Measurements from ENCODE around the gene ZNF385A. TPM values are rescaled to one million over a fixed set of nuclear protein-coding genes. Genes with fewer than 3 reads are reported as not detected.

Gene ZNF385A, protein sequence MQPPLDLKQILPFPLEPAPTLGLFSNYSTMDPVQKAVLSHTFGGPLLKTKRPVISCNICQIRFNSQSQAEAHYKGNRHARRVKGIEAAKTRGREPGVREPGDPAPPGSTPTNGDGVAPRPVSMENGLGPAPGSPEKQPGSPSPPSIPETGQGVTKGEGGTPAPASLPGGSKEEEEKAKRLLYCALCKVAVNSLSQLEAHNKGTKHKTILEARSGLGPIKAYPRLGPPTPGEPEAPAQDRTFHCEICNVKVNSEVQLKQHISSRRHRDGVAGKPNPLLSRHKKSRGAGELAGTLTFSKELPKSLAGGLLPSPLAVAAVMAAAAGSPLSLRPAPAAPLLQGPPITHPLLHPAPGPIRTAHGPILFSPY
- total RNA-seq, result 1 to 10 TPM; 2.8 to 4.0 TPM
- 1 to 10 TPM; 2.5 to 2.8 TPM for polyA plus RNA-seq

DNA sequence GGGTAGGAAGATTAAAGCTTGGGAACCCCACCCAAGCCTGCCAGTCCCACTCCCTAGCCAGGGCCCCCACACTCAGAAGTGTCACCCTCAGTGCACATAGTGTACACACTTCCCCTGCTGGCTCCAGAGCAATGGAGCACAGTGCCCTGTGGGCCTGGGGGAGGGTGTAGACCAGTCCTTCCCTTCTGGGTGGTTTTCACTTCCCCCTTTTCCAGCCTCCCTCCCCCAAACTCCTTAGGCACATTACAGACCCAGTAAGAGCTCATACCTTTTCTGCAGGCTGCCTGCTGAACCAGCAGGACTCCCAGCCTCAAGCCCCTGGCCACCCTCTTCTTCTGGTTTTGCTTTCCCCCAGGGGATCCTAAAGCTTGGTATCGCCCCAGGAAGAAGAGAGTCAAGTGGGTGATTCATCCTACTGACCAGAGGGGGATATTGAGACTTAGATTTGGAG lies at the start of gene ZNF385A:
Gene ZNF385A (minus strand): TSS at position 143 of the 451 bp plus-strand sequence. CDS start 219 bp downstream, outside the sequence.
- H3K9me3 ChIP-seq (ENCODE audit: control insufficient read depth in 4 of 4, low read length in 3 of 4), result no peaks in the 10 kb centered on the region
- H3K36me3 ChIP-seq (ENCODE audit: control insufficient read depth in 4 of 4, insufficient read depth in 3 of 4, low read depth in 1 of 4, low read length in 3 of 4), result no peaks in the 10 kb centered on the region
- DNase-seq (ENCODE audit: low spot score), result no peak
- H3K4me3 ChIP-seq (ENCODE audit: low read depth in 1 of 3, low read length in 3 of 3), result no peak within 1 kb of the TSS
- H3K27ac ChIP-seq (ENCODE audit: low read depth in 1 of 2, low read length in 2 of 2), result peak within 1 kb of the TSS; percentile 19 to 34
- no peak for TF ChIP-seq EGR1 (IDR thresholded peaks at IDR 0.05; ENCODE audit: low read depth in 2 of 2)
- TF ChIP-seq SP1 (IDR thresholded peaks at IDR 0.05), result no peak
- TF ChIP-seq, protein P1, sequence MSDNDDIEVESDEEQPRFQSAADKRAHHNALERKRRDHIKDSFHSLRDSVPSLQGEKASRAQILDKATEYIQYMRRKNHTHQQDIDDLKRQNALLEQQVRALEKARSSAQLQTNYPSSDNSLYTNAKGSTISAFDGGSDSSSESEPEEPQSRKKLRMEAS (IDR thresholded peaks at IDR 0.05), result no peak
- TF ChIP-seq HNF4A (conservative IDR thresholded peaks at IDR 0.05), result no peak
- TF ChIP-seq, protein P2, sequence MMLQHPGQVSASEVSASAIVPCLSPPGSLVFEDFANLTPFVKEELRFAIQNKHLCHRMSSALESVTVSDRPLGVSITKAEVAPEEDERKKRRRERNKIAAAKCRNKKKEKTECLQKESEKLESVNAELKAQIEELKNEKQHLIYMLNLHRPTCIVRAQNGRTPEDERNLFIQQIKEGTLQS (IDR thresholded peaks at IDR 0.05), result no peak
- TF ChIP-seq RXRA (IDR thresholded peaks at IDR 0.05), result no peak
- TF ChIP-seq, protein P3, sequence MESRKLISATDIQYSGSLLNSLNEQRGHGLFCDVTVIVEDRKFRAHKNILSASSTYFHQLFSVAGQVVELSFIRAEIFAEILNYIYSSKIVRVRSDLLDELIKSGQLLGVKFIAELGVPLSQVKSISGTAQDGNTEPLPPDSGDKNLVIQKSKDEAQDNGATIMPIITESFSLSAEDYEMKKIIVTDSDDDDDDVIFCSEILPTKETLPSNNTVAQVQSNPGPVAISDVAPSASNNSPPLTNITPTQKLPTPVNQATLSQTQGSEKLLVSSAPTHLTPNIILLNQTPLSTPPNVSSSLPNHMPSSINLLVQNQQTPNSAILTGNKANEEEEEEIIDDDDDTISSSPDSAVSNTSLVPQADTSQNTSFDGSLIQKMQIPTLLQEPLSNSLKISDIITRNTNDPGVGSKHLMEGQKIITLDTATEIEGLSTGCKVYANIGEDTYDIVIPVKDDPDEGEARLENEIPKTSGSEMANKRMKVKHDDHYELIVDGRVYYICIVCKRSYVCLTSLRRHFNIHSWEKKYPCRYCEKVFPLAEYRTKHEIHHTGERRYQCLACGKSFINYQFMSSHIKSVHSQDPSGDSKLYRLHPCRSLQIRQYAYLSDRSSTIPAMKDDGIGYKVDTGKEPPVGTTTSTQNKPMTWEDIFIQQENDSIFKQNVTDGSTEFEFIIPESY (IDR thresholded peaks at IDR 0.05), result no peak
- no peak for TF ChIP-seq HNF4G (IDR thresholded peaks at IDR 0.05)
- peaks cover 0 to 4% (median 1%) of the 10 kb centered on the region in 4 donors for H3K4me1 ChIP-seq (ENCODE audit: control insufficient read depth in 4 of 4, insufficient read depth in 4 of 4, low read length in 3 of 4)
- 97% methylated on average over 1 of the region's 1 CpG for WGBS
- no peaks in the 10 kb centered on the region for H3K27me3 ChIP-seq (ENCODE audit: control insufficient read depth in 4 of 4, insufficient read depth in 4 of 4, low read length in 3 of 4)
- H3K9ac ChIP-seq (ENCODE audit: low read depth in 1 of 2, low read length in 2 of 2), result no peak within 1 kb of the TSS

DNA sequence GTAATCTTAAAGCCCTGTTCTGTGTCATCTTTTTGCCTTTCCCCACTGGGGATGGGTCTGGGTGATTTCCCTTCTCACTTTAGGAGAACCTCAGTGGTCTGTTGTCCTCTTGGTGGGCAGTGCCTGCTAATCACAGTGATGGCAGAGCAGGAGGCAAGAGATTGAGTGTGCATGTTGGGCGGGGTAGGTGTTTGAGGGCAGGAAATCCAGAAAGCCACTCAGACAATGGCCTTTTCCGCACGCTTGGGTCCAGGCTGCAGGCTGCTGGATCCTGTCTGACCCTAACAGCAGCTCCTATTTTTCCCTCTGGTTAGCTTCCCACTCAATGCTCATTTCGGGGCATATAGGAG lies 48.3 kb upstream of the ZNF385A start:
- no peaks in the 10 kb centered on the region for H3K27me3 ChIP-seq (ENCODE audit: control insufficient read depth in 4 of 4, insufficient read depth in 4 of 4, low read length in 3 of 4)
- no peaks in the 10 kb centered on the region for H3K36me3 ChIP-seq (ENCODE audit: control insufficient read depth in 4 of 4, insufficient read depth in 3 of 4, low read depth in 1 of 4, low read length in 3 of 4)
- no peak overlapping the region for H3K4me3 ChIP-seq (ENCODE audit: low read depth in 1 of 3, low read length in 3 of 3)
- DNase-seq (ENCODE audit: low spot score), result no peak
- no peaks in the 10 kb centered on the region for H3K9me3 ChIP-seq (ENCODE audit: control insufficient read depth in 4 of 4, low read length in 3 of 4)
- H3K27ac ChIP-seq (ENCODE audit: low read depth in 1 of 2, low read length in 2 of 2), result peak overlapping the region in 1 of 2 donors; percentile 8
- no peak for TF ChIP-seq RAD21 (IDR thresholded peaks at IDR 0.05)
- no peak for TF ChIP-seq HNF4G (IDR thresholded peaks at IDR 0.05)
- peak; percentile 18 for TF ChIP-seq NR2F2 (IDR thresholded peaks at IDR 0.05)
- no peak for TF ChIP-seq FOXA2 (IDR thresholded peaks at IDR 0.05)
- TF ChIP-seq HNF4A (conservative IDR thresholded peaks at IDR 0.05), result no peak
- WGBS, result 79% methylated on average over 4 of the region's 4 CpGs
- H3K4me1 ChIP-seq (ENCODE audit: control insufficient read depth in 4 of 4, insufficient read depth in 4 of 4, low read length in 3 of 4), result peaks cover 5 to 22% (median 16%) of the 10 kb centered on the region in 4 donors
- H3K9ac ChIP-seq (ENCODE audit: low read depth in 1 of 2, low read length in 2 of 2), result no peak overlapping the region

DNA sequence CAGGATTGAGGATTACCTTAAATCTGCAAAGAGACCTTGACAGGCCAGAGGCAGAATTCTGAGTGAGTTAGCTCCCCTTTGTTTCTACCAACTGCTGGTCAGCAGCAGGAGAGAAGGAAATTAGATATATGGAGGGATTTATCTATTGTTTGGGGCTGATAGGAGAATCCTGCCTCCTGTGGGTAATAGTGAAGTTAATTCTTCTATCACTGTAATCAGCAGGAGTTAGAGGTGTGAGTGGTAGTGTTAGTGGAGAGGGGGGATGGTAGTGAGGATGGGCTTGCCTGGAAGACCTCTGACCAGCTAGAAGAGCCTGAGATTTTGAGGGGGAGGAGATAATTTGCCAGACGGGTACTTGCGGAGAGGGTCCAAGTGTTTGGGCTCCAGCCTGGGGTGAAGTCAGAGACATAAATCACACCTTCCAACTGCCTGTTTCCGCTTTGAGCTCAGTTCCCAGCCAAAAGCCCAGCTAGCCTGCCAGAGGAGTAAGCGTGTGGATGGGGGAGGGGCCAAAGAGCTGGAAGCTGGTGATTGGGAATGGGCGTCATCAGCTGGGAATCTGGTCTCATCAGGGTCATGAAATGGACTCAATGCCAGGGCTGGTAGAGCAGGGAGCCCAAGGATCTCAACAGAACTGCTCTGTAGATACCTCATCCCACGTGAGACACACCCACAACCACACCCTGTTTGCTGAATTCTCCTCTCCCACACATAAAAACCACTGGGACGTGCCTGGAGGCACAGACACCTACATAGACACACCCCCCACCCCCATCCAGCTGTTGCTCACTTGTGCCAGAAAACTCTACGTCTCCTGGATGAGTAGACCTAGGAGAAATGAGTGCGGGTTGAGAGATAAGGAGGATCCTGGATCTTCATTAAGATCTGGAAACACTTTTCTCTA lies 47.6 kb upstream of the ZNF385A start:
- no peaks in the 10 kb centered on the region for H3K9me3 ChIP-seq (ENCODE audit: control insufficient read depth in 4 of 4, low read length in 3 of 4)
- TF ChIP-seq YY1 (IDR thresholded peaks at IDR 0.05), result peak; percentile 32
- TF ChIP-seq, protein P4, sequence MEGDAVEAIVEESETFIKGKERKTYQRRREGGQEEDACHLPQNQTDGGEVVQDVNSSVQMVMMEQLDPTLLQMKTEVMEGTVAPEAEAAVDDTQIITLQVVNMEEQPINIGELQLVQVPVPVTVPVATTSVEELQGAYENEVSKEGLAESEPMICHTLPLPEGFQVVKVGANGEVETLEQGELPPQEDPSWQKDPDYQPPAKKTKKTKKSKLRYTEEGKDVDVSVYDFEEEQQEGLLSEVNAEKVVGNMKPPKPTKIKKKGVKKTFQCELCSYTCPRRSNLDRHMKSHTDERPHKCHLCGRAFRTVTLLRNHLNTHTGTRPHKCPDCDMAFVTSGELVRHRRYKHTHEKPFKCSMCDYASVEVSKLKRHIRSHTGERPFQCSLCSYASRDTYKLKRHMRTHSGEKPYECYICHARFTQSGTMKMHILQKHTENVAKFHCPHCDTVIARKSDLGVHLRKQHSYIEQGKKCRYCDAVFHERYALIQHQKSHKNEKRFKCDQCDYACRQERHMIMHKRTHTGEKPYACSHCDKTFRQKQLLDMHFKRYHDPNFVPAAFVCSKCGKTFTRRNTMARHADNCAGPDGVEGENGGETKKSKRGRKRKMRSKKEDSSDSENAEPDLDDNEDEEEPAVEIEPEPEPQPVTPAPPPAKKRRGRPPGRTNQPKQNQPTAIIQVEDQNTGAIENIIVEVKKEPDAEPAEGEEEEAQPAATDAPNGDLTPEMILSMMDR (IDR thresholded peaks at IDR 0.05; ENCODE audit: low read depth, low read length, missing input control), result no peak
- peak in 1 of 2 donors; percentile 17 for TF ChIP-seq RXRA (IDR thresholded peaks at IDR 0.05)
- TF ChIP-seq, protein P5, sequence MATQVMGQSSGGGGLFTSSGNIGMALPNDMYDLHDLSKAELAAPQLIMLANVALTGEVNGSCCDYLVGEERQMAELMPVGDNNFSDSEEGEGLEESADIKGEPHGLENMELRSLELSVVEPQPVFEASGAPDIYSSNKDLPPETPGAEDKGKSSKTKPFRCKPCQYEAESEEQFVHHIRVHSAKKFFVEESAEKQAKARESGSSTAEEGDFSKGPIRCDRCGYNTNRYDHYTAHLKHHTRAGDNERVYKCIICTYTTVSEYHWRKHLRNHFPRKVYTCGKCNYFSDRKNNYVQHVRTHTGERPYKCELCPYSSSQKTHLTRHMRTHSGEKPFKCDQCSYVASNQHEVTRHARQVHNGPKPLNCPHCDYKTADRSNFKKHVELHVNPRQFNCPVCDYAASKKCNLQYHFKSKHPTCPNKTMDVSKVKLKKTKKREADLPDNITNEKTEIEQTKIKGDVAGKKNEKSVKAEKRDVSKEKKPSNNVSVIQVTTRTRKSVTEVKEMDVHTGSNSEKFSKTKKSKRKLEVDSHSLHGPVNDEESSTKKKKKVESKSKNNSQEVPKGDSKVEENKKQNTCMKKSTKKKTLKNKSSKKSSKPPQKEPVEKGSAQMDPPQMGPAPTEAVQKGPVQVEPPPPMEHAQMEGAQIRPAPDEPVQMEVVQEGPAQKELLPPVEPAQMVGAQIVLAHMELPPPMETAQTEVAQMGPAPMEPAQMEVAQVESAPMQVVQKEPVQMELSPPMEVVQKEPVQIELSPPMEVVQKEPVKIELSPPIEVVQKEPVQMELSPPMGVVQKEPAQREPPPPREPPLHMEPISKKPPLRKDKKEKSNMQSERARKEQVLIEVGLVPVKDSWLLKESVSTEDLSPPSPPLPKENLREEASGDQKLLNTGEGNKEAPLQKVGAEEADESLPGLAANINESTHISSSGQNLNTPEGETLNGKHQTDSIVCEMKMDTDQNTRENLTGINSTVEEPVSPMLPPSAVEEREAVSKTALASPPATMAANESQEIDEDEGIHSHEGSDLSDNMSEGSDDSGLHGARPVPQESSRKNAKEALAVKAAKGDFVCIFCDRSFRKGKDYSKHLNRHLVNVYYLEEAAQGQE (IDR thresholded peaks at IDR 0.05), result peak; percentile 14
- TF ChIP-seq SP1 (IDR thresholded peaks at IDR 0.05), result peak; percentile 14
- H3K9ac ChIP-seq (ENCODE audit: low read depth in 1 of 2, low read length in 2 of 2), result no peak overlapping the region
- WGBS, result 48% methylated on average over 9 of the region's 9 CpGs
- no peak for DNase-seq (ENCODE audit: low spot score)
- H3K4me3 ChIP-seq (ENCODE audit: low read depth in 1 of 3, low read length in 3 of 3), result no peak overlapping the region
- H3K27me3 ChIP-seq (ENCODE audit: control insufficient read depth in 4 of 4, insufficient read depth in 4 of 4, low read length in 3 of 4), result no peaks in the 10 kb centered on the region
- peaks cover 5 to 25% (median 17%) of the 10 kb centered on the region in 4 donors for H3K4me1 ChIP-seq (ENCODE audit: control insufficient read depth in 4 of 4, insufficient read depth in 4 of 4, low read length in 3 of 4)
- H3K27ac ChIP-seq (ENCODE audit: low read depth in 1 of 2, low read length in 2 of 2), result peak overlapping the region in 1 of 2 donors; percentile 37
- no peaks in the 10 kb centered on the region for H3K36me3 ChIP-seq (ENCODE audit: control insufficient read depth in 4 of 4, insufficient read depth in 3 of 4, low read depth in 1 of 4, low read length in 3 of 4)
